A549 treated with AZD9567 at 1 μM for 4 hours (cell line): ENCODE measurements around the gene CALCA. TPM values are rescaled to one million over a fixed set of nuclear protein-coding genes. Genes with fewer than 3 reads are reported as not detected.

Source experiments
- total RNA-seq: library from RNA; stranded (reverse); fragments of 200-300 nt; extraction: Qiagen RNA extraction; gene quantifications from 5 replicates; pipeline ENCODE4 v1.2.3, GENCODE V29; 2022; ENCODE audit not compliant: insufficient read depth

The CALCA gene
- 0.17 TPM in 1 of 5 replicates, not detected in the others for total RNA-seq

GRCh38 chr11:14971865-14972580 lies at the start of gene CALCA:
Gene CALCA (minus strand): TSS chr11:14972351. CDS start chr11:14971192, 1,159 bp downstream.

Other genes with a start within 250 kb of the CALCA start
- 12.2 to 14.6 TPM (median 13.4 TPM) in 5 replicates for gene CYP2R1, start 80.1 kb downstream of the CALCA start, total RNA-seq
- 0.07 to 0.20 TPM in 2 of 5 replicates, not detected in the others for gene CALCB, start 101.2 kb upstream of the CALCA start, total RNA-seq
- gene INSC, start 142.6 kb upstream of the CALCA start, total RNA-seq, result not detected in 5 replicates